H1 (cell line): ENCODE data around the gene RALGAPA2. TPM values are rescaled to one million over a fixed set of nuclear protein-coding genes. Genes with fewer than 3 reads are reported as not detected.

Experiments
- CTCF ChIA-PET: fragments of 300-600 bp; sonication (Branson Sonifier 250); formaldehyde crosslinking; loops from one replicate; lab custom pipeline; 2021; ENCODE audit not compliant: partially characterized antibody; lab: Charles Lee
- POLR2A ChIA-PET: fragments of 300-600 bp; sonication (Branson Sonifier 250); formaldehyde crosslinking; loops from one replicate; lab custom pipeline; 2021; ENCODE audit warnings: inconsistent platforms; ENCODE audit not compliant: partially characterized antibody; lab: Charles Lee
- DNase-seq, 2 experiments: peaks; one replicate each; pipeline versions ENCODE4 v3.0.0 to v3.0.0-alpha.2; 2010 to 2022; ENCODE audit warnings: low spot score in 2 of 2, low read depth in 1 of 2, mixed read lengths in 1 of 2
- FAIRE-seq: peaks from 2 replicates; lab custom pipeline; 2011; peaks lifted over from hg19 to GRCh38; lab: Jason Lieb, UNC
- H2AFZ ChIP-seq: 2 replicates; pipeline ENCODE4 v1.8.1; 2012; ENCODE audit warnings: low read length, inconsistent platforms
- H2AK5ac ChIP-seq: 2 replicates; pipeline ENCODE4 v1.6.1; 2013; ENCODE audit warnings: low read depth, low read length
- H2BK120ac ChIP-seq: replicated peaks from 2 replicates; pipeline ENCODE3; 2013; ENCODE audit warnings: low read depth, low read length, inconsistent platforms
- H2BK12ac ChIP-seq: 2 replicates; pipeline ENCODE4 v1.6.1; 2013; ENCODE audit warnings: low read depth, low read length
- H2BK15ac ChIP-seq: 2 replicates; pipeline ENCODE4 v1.6.1; 2013; ENCODE audit warnings: low read length
- H2BK20ac ChIP-seq: 2 replicates; pipeline ENCODE4 v1.6.1; 2013; ENCODE audit warnings: low read length
- H2BK5ac ChIP-seq: 2 replicates; pipeline ENCODE4 v1.6.1; 2013; ENCODE audit warnings: low read depth, low read length
- H3K14ac ChIP-seq: 2 replicates; pipeline ENCODE4 v1.6.1; 2013; ENCODE audit warnings: inconsistent platforms; ENCODE audit not compliant: insufficient read length
- H3K18ac ChIP-seq: 2 replicates; pipeline ENCODE4 v1.6.1; 2013; ENCODE audit warnings: low read length; ENCODE audit errors: extremely low read depth
- H3K23ac ChIP-seq: 2 replicates; pipeline ENCODE4 v1.6.1; 2013; ENCODE audit warnings: inconsistent platforms; ENCODE audit not compliant: insufficient read length
- H3K23me2 ChIP-seq: 2 replicates; pipeline ENCODE4 v1.6.1; 2013; ENCODE audit warnings: low read depth, low read length
- H3K27ac ChIP-seq: 2 replicates; pipeline ENCODE4 v1.6.1; 2011; ENCODE audit warnings: low read depth, low read length, inconsistent platforms
- H3K27me3 ChIP-seq, 4 experiments: replicated peaks in 1 of 4; 1 replicate in 1 of 4; 2 replicates in 3 of 4; pipeline versions ENCODE4 v1.6.1 to v1.8.1; 2011 to 2013; ENCODE audit warnings: low read length in 3 of 4, mild to moderate bottlenecking in 3 of 4, inconsistent platforms in 2 of 4, mixed read lengths in 2 of 4, moderate library complexity in 1 of 4; ENCODE audit not compliant: control insufficient read depth in 3 of 4, insufficient read depth in 3 of 4; ENCODE audit errors: extremely low read depth in 1 of 4
- H3K36me3 ChIP-seq, 4 experiments: 2 replicates each; pipeline versions ENCODE4 v1.6.1 to v1.8.1; 2011 to 2013; ENCODE audit warnings: mild to moderate bottlenecking in 4 of 4, low read length in 3 of 4, moderate library complexity in 2 of 4, control low read depth in 1 of 4, inconsistent platforms in 1 of 4; ENCODE audit not compliant: insufficient read depth in 4 of 4, control insufficient read depth in 2 of 4
- H3K4ac ChIP-seq: replicated peaks from 2 replicates; pipeline ENCODE3; 2013; ENCODE audit warnings: low read length, low read depth, mixed read lengths, inconsistent platforms; ENCODE audit not compliant: insufficient read length
- H3K4me1 ChIP-seq, 4 experiments: replicated peaks in 1 of 4; 1 replicate in 1 of 4; 2 replicates in 3 of 4; pipeline versions ENCODE4 v1.6.1 to v1.8.1; 2011 to 2013; ENCODE audit warnings: low read length in 3 of 4, inconsistent platforms in 2 of 4, mixed read lengths in 1 of 4; ENCODE audit not compliant: insufficient read depth in 4 of 4, control insufficient read depth in 3 of 4
- H3K4me2 ChIP-seq, 2 experiments: 2 replicates each; pipeline versions ENCODE4 v1.6.1 to v1.8.1; 2011 to 2013; ENCODE audit warnings: low read depth in 2 of 2, low read length in 2 of 2, control low read depth in 1 of 2, inconsistent platforms in 1 of 2, mild to moderate bottlenecking in 1 of 2; ENCODE audit not compliant: insufficient read depth in 1 of 2
- H3K4me3 ChIP-seq, 4 experiments: fragments of 200-600, 300-600 bp in 1 of 4; sonication (generic), shearing (Covaris generic), sonication (Bioruptor Twin) in 1 of 4; 2 replicates each; pipeline versions ENCODE4 v1.5.1 to v1.8.1; 2011 to 2016; ENCODE audit warnings: low read length in 4 of 4, low read depth in 3 of 4, control low read depth in 2 of 4, inconsistent platforms in 2 of 4, mild to moderate bottlenecking in 2 of 4, mixed read lengths in 1 of 4, moderate library complexity in 1 of 4; ENCODE audit not compliant: insufficient read depth in 2 of 4; ENCODE audit errors: extremely low read depth in 1 of 4
- H3K56ac ChIP-seq: replicated peaks from 2 replicates; pipeline ENCODE3; 2013; ENCODE audit warnings: low read depth, mild to moderate bottlenecking, mixed read lengths, low read length, inconsistent platforms; ENCODE audit not compliant: insufficient read length
- H3K79me1 ChIP-seq: 2 replicates; pipeline ENCODE4 v1.6.1; 2013; ENCODE audit warnings: low read depth, low read length, control low read depth
- H3K79me2 ChIP-seq, 2 experiments: 2 replicates each; pipeline versions ENCODE4 v1.6.1 to v1.8.1; 2012 to 2013; ENCODE audit warnings: low read length in 2 of 2, mild to moderate bottlenecking in 2 of 2, inconsistent platforms in 1 of 2; ENCODE audit not compliant: insufficient read depth in 2 of 2, control insufficient read depth in 1 of 2
- H3K9ac ChIP-seq, 4 experiments: replicated peaks in 1 of 4; 1 replicate in 1 of 4; 2 replicates in 3 of 4; pipeline versions ENCODE4 v1.6.1 to v1.8.1; 2011 to 2013; ENCODE audit warnings: low read depth in 3 of 4, low read length in 3 of 4, control low read depth in 2 of 4, mild to moderate bottlenecking in 2 of 4, moderate library complexity in 2 of 4, inconsistent platforms in 1 of 4; ENCODE audit errors: extremely low read depth in 1 of 4
- H3K9me3 ChIP-seq, 2 experiments: 2 replicates each; pipeline versions ENCODE4 v1.6.1 to v1.8.1; 2012 to 2013; ENCODE audit warnings: mild to moderate bottlenecking in 2 of 2, moderate library complexity in 2 of 2, control low read depth in 1 of 2, inconsistent platforms in 1 of 2, low read depth in 1 of 2, low read length in 1 of 2, mixed read lengths in 1 of 2; ENCODE audit not compliant: insufficient read depth in 2 of 2
- H4K20me1 ChIP-seq, 2 experiments: replicated peaks in 1 of 2; 2 replicates each; pipeline versions ENCODE3 to v1.8.1; 2011 to 2013; ENCODE audit warnings: inconsistent platforms in 2 of 2, low read length in 2 of 2, mild to moderate bottlenecking in 1 of 2; ENCODE audit not compliant: insufficient read depth in 2 of 2, control insufficient read depth in 1 of 2
- H4K5ac ChIP-seq: 2 replicates; pipeline ENCODE4 v1.6.1; 2013; ENCODE audit warnings: low read length, low read depth, mixed read lengths, inconsistent platforms; ENCODE audit not compliant: insufficient read length
- H4K8ac ChIP-seq: 2 replicates; pipeline ENCODE4 v1.8.0; 2013; ENCODE audit warnings: mild to moderate bottlenecking, moderate library complexity, low read length, inconsistent platforms; ENCODE audit not compliant: insufficient read depth; ENCODE audit errors: extremely low read depth
- H4K91ac ChIP-seq: replicated peaks from 2 replicates; pipeline ENCODE3; 2013; ENCODE audit warnings: low read length, mixed read lengths, inconsistent platforms; ENCODE audit not compliant: insufficient read length
- CHD1 ChIP-seq: IDR thresholded peaks from 2 replicates; pipeline ENCODE4 v1.6.1; 2012; ENCODE audit warnings: low read depth, low read length, improper control_type of control experiment
- JUND ChIP-seq: IDR thresholded peaks from 2 replicates; pipeline ENCODE4 v1.6.1; 2011; ENCODE audit warnings: mild to moderate bottlenecking, improper control_type of control experiment, low read length
- TAF1 ChIP-seq: IDR thresholded peaks from 2 replicates; pipeline ENCODE4 v1.6.1; 2011; ENCODE audit warnings: mild to moderate bottlenecking, low read depth, low read length
- WGBS, 2 experiments: shearing (Covaris generic) in 1 of 2; methylation state at CpG; one replicate each; pipeline versions ENCODE4 v1.1.6 to v1.1.7; 2013 to 2015; ENCODE audit warnings: low lambda C conversion rate in 2 of 2, mixed read lengths in 2 of 2, inconsistent platforms in 1 of 2, low coverage in 1 of 2, missing lambda C conversion rate in 1 of 2; ENCODE audit not compliant: insufficient replicate concordance in 2 of 2, insufficient coverage in 1 of 2, insufficient read length in 1 of 2; ENCODE audit errors: extremely low coverage in 1 of 2, missing lambda C conversion rate in 1 of 2; 5-methylcytosine and 5-hydroxymethylcytosine counted together
- polyA plus RNA-seq, 7 experiments: library from polyadenylated mRNA; depleted of rRNA in 3 of 7; stranded (reverse) in 5 of 7; unstranded in 2 of 7; fragments of >200 nt in 5 of 7; fragments of 200-250 nt in 2 of 7; gene quantifications; 1 replicate in 5 of 7; 2 replicates in 1 of 7; 4 replicates in 1 of 7; pipeline versions ENCODE4 v1.2.1 to v1.2.3, GENCODE V29; 2011 to 2013; ENCODE audit warnings: missing spikeins in 2 of 7, mixed read lengths in 2 of 7
- total RNA-seq: library from RNA; stranded (reverse); fragmentation: NEBNext Ultra II Directional; extraction: Animal tissue kit (Norgen Biotek cat#: 25700); gene quantifications from 2 replicates; pipeline ENCODE4 v1.2.1, GENCODE V29; 2021

Gene RALGAPA2
- total and polyA plus RNA-seq, 2 of the 8 experiments (the other 6 are each of a cell fraction or from before 2014, with no cell fraction given), result 5.1 to 25.5 TPM

GRCh38 chr20:20459726-20460125 is 252.7 kb downstream of the RALGAPA2 start:
- CTCF ChIA-PET, result no interaction called here
- FAIRE-seq, result no peak

More at GRCh38 chr20:20459726-20460125, 252.7 kb downstream of the RALGAPA2 start:
- Histone ChIP-seq H2AK5ac (no peak overlapping the region), H4K5ac (no peak overlapping the region), H2BK15ac (0 out of 2 replicates have a peak overlapping the region, but pooled peaks have one; percentile 3), H3K79me2 (no peaks in the 10 kb centered on the region), H3K4me3 (no peak overlapping the region), H3K4me1 (peaks cover 10 to 23% (median 15%) of the 10 kb centered on the region in 4 experiments), H3K4ac (peak overlapping the region; percentile 8), H2BK120ac (no peak overlapping the region), H4K20me1 (no peaks in the 10 kb centered on the region), H3K56ac (no peak overlapping the region), H2BK12ac (peak overlapping the region; percentile 53; the same call in 1 of the 2 replicates), H3K14ac (no peak overlapping the region), H3K9me3 (no peaks in the 10 kb centered on the region), H3K23ac (no peak overlapping the region), H4K91ac (peak overlapping the region; percentile 10), H3K18ac (no peak overlapping the region), H3K36me3 (no peaks in the 10 kb centered on the region; a peak in 1 of 8 replicates), H3K9ac (no peak overlapping the region), H2AFZ (no peak overlapping the region), H3K4me2 (no peak overlapping the region), H2BK5ac (0 out of 2 replicates have a peak overlapping the region, but pooled peaks have one; percentile 26), H3K23me2 (no peaks in the 10 kb centered on the region), H3K27me3 (no peaks in the 10 kb centered on the region), H3K27ac (no peak overlapping the region), H2BK20ac (no peak overlapping the region), H3K79me1 (no peaks in the 10 kb centered on the region), H4K8ac (no peak overlapping the region)
- 96% methylated on average over 5 of the region's 5 CpGs; no CpG with 5 or more reads in 1 of the 2 experiments for WGBS, 2 experiments
- no peak for DNase-seq
- TF ChIP-seq JUND (no peak), CHD1 (no peak), TAF1 (no peak)
- POLR2A ChIA-PET, result interaction anchor here (0.8 kb wide), 1 partner anchor 9 kb away, joined by 3 read pairs; no protein-coding TSS in a partner anchor
